SK-N-SH (cell line): ENCODE data around the gene CAND1. TPM values are rescaled to one million over a fixed set of nuclear protein-coding genes. Genes with fewer than 3 reads are reported as not detected.

Experiments used
- CTCF ChIA-PET: fragments of 300-600, 350-600 bp; formaldehyde crosslinking; extraction: SDS; loops from one replicate; lab custom pipeline; 2021; lab: Yijun Ruan, JAX
- POLR2A ChIA-PET: fragments of 350-600 bp; sonication (Branson Sonifier 250); formaldehyde crosslinking; extraction: SDS; loops from one replicate; lab custom pipeline; 2020; ENCODE audit warnings: antibody characterized with exemption, inconsistent platforms; lab: Yijun Ruan, JAX
- DNase-seq: peaks from one replicate; pipeline ENCODE4 v3.0.0; 2012
- H2AFZ ChIP-seq: fragments of 200-600 bp; sonication (generic); 2 replicates; pipeline ENCODE4 v1.8.1; 2016; ENCODE audit warnings: antibody characterized with exemption, mild to moderate bottlenecking, low read depth
- H3F3A ChIP-seq: fragments of 200-600 bp; sonication (generic); replicated peaks from 2 replicates; pipeline ENCODE3; 2016; ENCODE audit warnings: antibody characterized with exemption, mild to moderate bottlenecking; ENCODE audit not compliant: insufficient read depth
- H3K27ac ChIP-seq, 2 experiments: fragments of 200-500 bp in 1 of 2; fragments of 200-600 bp in 1 of 2; sonication (Bioruptor generic) in 1 of 2; sonication (generic), shearing (Covaris generic) in 1 of 2; 2 replicates each; pipeline versions ENCODE4 v1.5.1 to v1.6.1; 2014 to 2016; ENCODE audit warnings: low read depth in 2 of 2, inconsistent platforms in 1 of 2, low read length in 1 of 2, mild to moderate bottlenecking in 1 of 2, mixed read lengths in 1 of 2
- H3K27me3 ChIP-seq: fragments of 200-600 bp; sonication (generic), shearing (Covaris generic); 2 replicates; pipeline ENCODE4 v1.6.1; 2016; ENCODE audit warnings: mixed run types; ENCODE audit not compliant: insufficient read depth
- H3K36me3 ChIP-seq, 2 experiments: fragments of 200-500 bp in 1 of 2; fragments of 200-600 bp in 1 of 2; sonication (Bioruptor generic) in 1 of 2; sonication (generic) in 1 of 2; replicated peaks in 1 of 2; 2 replicates each; pipeline versions ENCODE3 to v1.5.1; 2014 to 2016; ENCODE audit warnings: low read length in 1 of 2, mild to moderate bottlenecking in 1 of 2; ENCODE audit not compliant: insufficient read depth in 2 of 2, control insufficient read depth in 1 of 2
- H3K4me1 ChIP-seq, 2 experiments: fragments of 200-500 bp in 1 of 2; fragments of 200-600 bp in 1 of 2; sonication (Bioruptor generic) in 1 of 2; sonication (generic), shearing (Covaris generic) in 1 of 2; 2 replicates each; pipeline versions ENCODE4 v1.5.1 to v1.6.1; 2014 to 2016; ENCODE audit warnings: low read depth in 1 of 2, low read length in 1 of 2, mixed run types in 1 of 2; ENCODE audit not compliant: insufficient read depth in 2 of 2, control insufficient read depth in 1 of 2
- H3K4me2 ChIP-seq: fragments of 200-600 bp; sonication (generic), shearing (Covaris generic); 2 replicates; pipeline ENCODE4 v1.6.1; 2017; ENCODE audit warnings: mixed run types
- H3K4me3 ChIP-seq, 2 experiments: fragments of 200-500 bp in 1 of 2; fragments of 200-600 bp in 1 of 2; sonication (Bioruptor generic) in 1 of 2; sonication (generic), shearing (Covaris generic) in 1 of 2; 2 replicates each; pipeline versions ENCODE4 v1.5.1 to v1.8.1; 2014 to 2016; ENCODE audit warnings: low read depth in 2 of 2, inconsistent platforms in 1 of 2, low read length in 1 of 2, mild to moderate bottlenecking in 1 of 2, mixed read lengths in 1 of 2, moderate library complexity in 1 of 2
- H3K79me2 ChIP-seq: fragments of 200-600 bp; sonication (generic); 2 replicates; pipeline ENCODE4 v1.8.1; 2017; ENCODE audit warnings: mild to moderate bottlenecking; ENCODE audit not compliant: insufficient read depth
- H3K9ac ChIP-seq: fragments of 200-600 bp; sonication (generic); 2 replicates; pipeline ENCODE4 v1.6.1; 2017; ENCODE audit warnings: mixed run types
- H3K9me2 ChIP-seq: fragments of 200-600 bp; sonication (generic); 2 replicates; pipeline ENCODE4 v1.6.1; 2017; ENCODE audit warnings: mixed run types
- H3K9me3 ChIP-seq: fragments of 200-600 bp; sonication (generic); 2 replicates; pipeline ENCODE4 v1.6.1; 2017; ENCODE audit warnings: mixed run types, mild to moderate bottlenecking, moderate library complexity
- H4K20me1 ChIP-seq: fragments of 200-600 bp; sonication (generic); 2 replicates; pipeline ENCODE4 v1.6.1; 2017; ENCODE audit warnings: mild to moderate bottlenecking, mixed run types; ENCODE audit not compliant: insufficient read depth
- CHD2 ChIP-seq: fragments of 150-350 bp; IDR thresholded peaks from 2 replicates; pipeline ENCODE4 v1.6.1; 2018; ENCODE audit warnings: low read length; ENCODE audit not compliant: partially characterized antibody
- EP300 ChIP-seq, 2 experiments: IDR thresholded peaks; 2 replicates each; pipeline versions ENCODE4 v1.4.0 to v1.6.1; 2012; ENCODE audit warnings: borderline replicate concordance in 1 of 2, low read depth in 1 of 2, low read length in 1 of 2
- FOSL2 ChIP-seq: IDR thresholded peaks from 2 replicates; pipeline ENCODE4 v1.4.0; 2012; ENCODE audit warnings: low read depth, mild to moderate bottlenecking, moderate library complexity, borderline replicate concordance
- FOXJ3 ChIP-seq: sonication (generic); formaldehyde crosslinking; IDR thresholded peaks from 2 replicates; pipeline ENCODE4 v1.5.1; 2020; ENCODE audit warnings: mild to moderate bottlenecking, missing genetic modification reagents
- GATA2 ChIP-seq: sonication (generic); formaldehyde crosslinking; IDR thresholded peaks from 2 replicates; pipeline ENCODE4 v1.5.0; 2020; ENCODE audit warnings: mild to moderate bottlenecking, missing genetic modification reagents
- MEF2A ChIP-seq: IDR thresholded peaks from 2 replicates; pipeline ENCODE4 v1.4.0; 2012; ENCODE audit warnings: low read depth, borderline replicate concordance
- NFIC ChIP-seq: IDR thresholded peaks from 2 replicates; pipeline ENCODE4 v1.4.0; 2012; ENCODE audit warnings: borderline replicate concordance
- RAD21 ChIP-seq: IDR thresholded peaks from 2 replicates; pipeline ENCODE4 v1.6.1; 2012; ENCODE audit warnings: mild to moderate bottlenecking, low read length
- RFX5 ChIP-seq: IDR thresholded peaks from 2 replicates; pipeline ENCODE4 v1.6.1; 2012; ENCODE audit warnings: mild to moderate bottlenecking, improper control_type of control experiment, low read length
- RXRA ChIP-seq: IDR thresholded peaks from 2 replicates; pipeline ENCODE4 v1.4.0; 2012; ENCODE audit warnings: low read depth, mild to moderate bottlenecking, borderline replicate concordance
- TAF1 ChIP-seq: IDR thresholded peaks from 2 replicates; pipeline ENCODE4 v1.6.1; 2012; ENCODE audit warnings: low read depth, mild to moderate bottlenecking, low read length, moderate library complexity, borderline replicate concordance
- ZBTB33 ChIP-seq: IDR thresholded peaks from 2 replicates; pipeline ENCODE4 v1.4.0; 2012; ENCODE audit warnings: low read depth, borderline replicate concordance
- WGBS: methylation state at CpG from one replicate; pipeline ENCODE4 v1.1.6; 2017; ENCODE audit warnings: low lambda C conversion rate; 5-methylcytosine and 5-hydroxymethylcytosine counted together
- polyA plus RNA-seq, 3 experiments: library from polyadenylated mRNA; depleted of rRNA; stranded (reverse); fragments of >200 nt; gene quantifications; 2 replicates each; pipeline ENCODE4 v1.2.3, GENCODE V29; 2012
- TF ChIP-seq, protein P1 (sequence below): IDR thresholded peaks from 2 replicates; pipeline ENCODE4 v1.6.1; 2012; ENCODE audit warnings: mild to moderate bottlenecking, low read depth, low read length, moderate library complexity
- TF ChIP-seq, protein P2 (sequence below): IDR thresholded peaks from 2 replicates; pipeline ENCODE4; 2012
- TF ChIP-seq, protein P3 (sequence below): IDR thresholded peaks from 2 replicates; pipeline ENCODE4 v1.4.0; 2012; ENCODE audit warnings: low read depth

Gene CAND1
- polyA plus RNA-seq, 1 of the 3 experiments (the other 2 are of a cell fraction), result 17.4 TPM

DNA sequence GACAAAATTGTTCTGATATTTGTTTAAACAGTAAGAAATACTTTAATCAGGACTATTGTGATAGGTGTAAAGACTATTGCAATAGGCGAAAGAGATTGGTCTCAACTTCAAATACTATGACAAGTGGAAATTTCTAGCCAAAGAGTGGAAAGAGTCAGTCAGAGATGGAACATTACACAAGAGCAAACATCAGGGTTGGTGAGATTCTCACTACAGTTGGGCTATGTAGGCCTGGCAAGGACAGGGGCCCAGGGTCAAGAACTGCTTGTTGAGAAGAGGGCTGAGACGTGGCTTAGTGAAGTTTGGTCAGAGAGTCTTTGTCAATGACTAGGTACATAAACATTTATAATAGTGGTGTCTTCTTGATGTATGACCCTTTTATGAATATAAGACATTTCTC lies 19.4 kb downstream of the CAND1 start:
- no peak for DNase-seq
- TF ChIP-seq ZBTB33 (no peak), NFIC (no peak), RXRA (no peak), GATA2 (CRISPR knock-in tag) (no peak), MEF2A (no peak), RFX5 (no peak), RAD21 (no peak), EP300 (IDR thresholded peaks at IDR 0.05; ENCODE audit: borderline replicate concordance in 1 of 2, low read depth in 1 of 2, low read length in 1 of 2) (no peak), FOSL2 (no peak), FOXJ3 (CRISPR knock-in tag) (no peak), TAF1 (no peak), CHD2 (no peak)
- TF ChIP-seq, protein P1, sequence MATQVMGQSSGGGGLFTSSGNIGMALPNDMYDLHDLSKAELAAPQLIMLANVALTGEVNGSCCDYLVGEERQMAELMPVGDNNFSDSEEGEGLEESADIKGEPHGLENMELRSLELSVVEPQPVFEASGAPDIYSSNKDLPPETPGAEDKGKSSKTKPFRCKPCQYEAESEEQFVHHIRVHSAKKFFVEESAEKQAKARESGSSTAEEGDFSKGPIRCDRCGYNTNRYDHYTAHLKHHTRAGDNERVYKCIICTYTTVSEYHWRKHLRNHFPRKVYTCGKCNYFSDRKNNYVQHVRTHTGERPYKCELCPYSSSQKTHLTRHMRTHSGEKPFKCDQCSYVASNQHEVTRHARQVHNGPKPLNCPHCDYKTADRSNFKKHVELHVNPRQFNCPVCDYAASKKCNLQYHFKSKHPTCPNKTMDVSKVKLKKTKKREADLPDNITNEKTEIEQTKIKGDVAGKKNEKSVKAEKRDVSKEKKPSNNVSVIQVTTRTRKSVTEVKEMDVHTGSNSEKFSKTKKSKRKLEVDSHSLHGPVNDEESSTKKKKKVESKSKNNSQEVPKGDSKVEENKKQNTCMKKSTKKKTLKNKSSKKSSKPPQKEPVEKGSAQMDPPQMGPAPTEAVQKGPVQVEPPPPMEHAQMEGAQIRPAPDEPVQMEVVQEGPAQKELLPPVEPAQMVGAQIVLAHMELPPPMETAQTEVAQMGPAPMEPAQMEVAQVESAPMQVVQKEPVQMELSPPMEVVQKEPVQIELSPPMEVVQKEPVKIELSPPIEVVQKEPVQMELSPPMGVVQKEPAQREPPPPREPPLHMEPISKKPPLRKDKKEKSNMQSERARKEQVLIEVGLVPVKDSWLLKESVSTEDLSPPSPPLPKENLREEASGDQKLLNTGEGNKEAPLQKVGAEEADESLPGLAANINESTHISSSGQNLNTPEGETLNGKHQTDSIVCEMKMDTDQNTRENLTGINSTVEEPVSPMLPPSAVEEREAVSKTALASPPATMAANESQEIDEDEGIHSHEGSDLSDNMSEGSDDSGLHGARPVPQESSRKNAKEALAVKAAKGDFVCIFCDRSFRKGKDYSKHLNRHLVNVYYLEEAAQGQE, result no peak
- TF ChIP-seq, protein P2, sequence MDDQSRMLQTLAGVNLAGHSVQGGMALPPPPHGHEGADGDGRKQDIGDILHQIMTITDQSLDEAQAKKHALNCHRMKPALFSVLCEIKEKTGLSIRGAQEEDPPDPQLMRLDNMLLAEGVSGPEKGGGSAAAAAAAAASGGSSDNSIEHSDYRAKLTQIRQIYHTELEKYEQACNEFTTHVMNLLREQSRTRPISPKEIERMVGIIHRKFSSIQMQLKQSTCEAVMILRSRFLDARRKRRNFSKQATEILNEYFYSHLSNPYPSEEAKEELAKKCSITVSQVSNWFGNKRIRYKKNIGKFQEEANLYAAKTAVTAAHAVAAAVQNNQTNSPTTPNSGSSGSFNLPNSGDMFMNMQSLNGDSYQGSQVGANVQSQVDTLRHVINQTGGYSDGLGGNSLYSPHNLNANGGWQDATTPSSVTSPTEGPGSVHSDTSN, result no peak
- TF ChIP-seq, protein P3, sequence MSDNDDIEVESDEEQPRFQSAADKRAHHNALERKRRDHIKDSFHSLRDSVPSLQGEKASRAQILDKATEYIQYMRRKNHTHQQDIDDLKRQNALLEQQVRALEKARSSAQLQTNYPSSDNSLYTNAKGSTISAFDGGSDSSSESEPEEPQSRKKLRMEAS, result no peak
- H3K9me2 ChIP-seq, result no peaks in the 10 kb centered on the region
- peaks cover 99% of the 10 kb centered on the region for H3K79me2 ChIP-seq
- H3K27me3 ChIP-seq, result no peaks in the 10 kb centered on the region
- ChIA-PET CTCF (no interaction called here), POLR2A (no interaction called here)
- peaks cover 20 to 51% of the 10 kb centered on the region in 2 experiments for H3K36me3 ChIP-seq
- no peak overlapping the region for H3K4me3 ChIP-seq
- WGBS, result 100% methylated on average over 2 of the region's 2 CpGs
- H2AFZ ChIP-seq, result no peak overlapping the region
- H3K4me1 ChIP-seq, result no peaks in the 10 kb centered on the region
- H3F3A ChIP-seq, result peaks cover 9% of the 10 kb centered on the region
- H3K9me3 ChIP-seq, result no peaks in the 10 kb centered on the region
- H3K4me2 ChIP-seq, result no peak overlapping the region
- H3K27ac ChIP-seq, result no peak overlapping the region
- peaks cover 54% of the 10 kb centered on the region for H4K20me1 ChIP-seq
- H3K9ac ChIP-seq, result no peak overlapping the region
